ENCODE measurements around the gene SIGMAR1.
A peak's percentile ranks its signal among the peaks of the same experiment; 100 is the strongest.

SIGMAR1 gene

GRCh38 chr9:34664281-34665066 is 26.9 kb upstream of the SIGMAR1 start:
- Histone ChIP-seq H3K9me2 (ENCODE audit: low read depth, low read length) (no peaks in the 10 kb centered on the region), H3K4me1 (ENCODE audit: insufficient read depth, low read length, severe bottlenecking) (peaks cover 10% of the 10 kb centered on the region), H3K27ac (ENCODE audit: low read depth, low read length, poor library complexity, severe bottlenecking) (peak overlapping the region; percentile 1), H4K20me1 (ENCODE audit: insufficient read depth, low read length) (no peaks in the 10 kb centered on the region), H3K9me3 (ENCODE audit: low read length) (no peaks in the 10 kb centered on the region), H3K36me3 (ENCODE audit: insufficient read depth, low read length) (no peaks in the 10 kb centered on the region), H3K4me3 (ENCODE audit: low read depth, low read length, poor library complexity, severe bottlenecking) (peak overlapping the region; percentile 75), H3K27me3 (ENCODE audit: insufficient read depth, low read length) (no peaks in the 10 kb centered on the region), H3K79me2 (ENCODE audit: insufficient read depth, low read length) (no peaks in the 10 kb centered on the region), H3K9ac (ENCODE audit: low read length) (peak overlapping the region; percentile 60), H2AFZ (ENCODE audit: low read length) (no peak overlapping the region), H3K4me2 (ENCODE audit: low read length) (peak overlapping the region; percentile 80), H3F3A (ENCODE audit: insufficient read depth, low read length) (0 out of 2 replicates have a peak, but pooled peaks cover 3% of the 10 kb centered on the region)
- TF ChIP-seq EZH2 (IDR thresholded peaks at IDR 0.05; ENCODE audit: borderline replicate concordance, low read length) (no peak), CTCF (IDR thresholded peaks at IDR 0.05; ENCODE audit: low read length) (peak; percentile 97)

GRCh38 chr9:34663303-34663605 is 25.7 kb upstream of the SIGMAR1 start:
- no peaks in the 10 kb centered on the region for H3K27me3 ChIP-seq (ENCODE audit: insufficient read depth, low read length)
- H3K79me2 ChIP-seq (ENCODE audit: insufficient read depth, low read length) = no peaks in the 10 kb centered on the region
- no peak overlapping the region for H3K4me2 ChIP-seq (ENCODE audit: low read length)
- no peaks in the 10 kb centered on the region for H4K20me1 ChIP-seq (ENCODE audit: insufficient read depth, low read length)
- H3K4me1 ChIP-seq (ENCODE audit: insufficient read depth, low read length, severe bottlenecking) = peaks cover 10% of the 10 kb centered on the region
- H3K27ac ChIP-seq (ENCODE audit: low read depth, low read length, poor library complexity, severe bottlenecking) = no peak overlapping the region
- H3K4me3 ChIP-seq (ENCODE audit: low read depth, low read length, poor library complexity, severe bottlenecking) = no peak overlapping the region
- no peaks in the 10 kb centered on the region for H3K9me3 ChIP-seq (ENCODE audit: low read length)
- H2AFZ ChIP-seq (ENCODE audit: low read length) = no peak overlapping the region
- TF ChIP-seq CTCF (IDR thresholded peaks at IDR 0.05; ENCODE audit: low read length) (no peak), EZH2 (IDR thresholded peaks at IDR 0.05; ENCODE audit: borderline replicate concordance, low read length) (no peak)
- H3K9me2 ChIP-seq (ENCODE audit: low read depth, low read length) = no peaks in the 10 kb centered on the region
- no peaks in the 10 kb centered on the region for H3K36me3 ChIP-seq (ENCODE audit: insufficient read depth, low read length)
- H3K9ac ChIP-seq (ENCODE audit: low read length) = no peak overlapping the region
- 0 out of 2 replicates have a peak, but pooled peaks cover 3% of the 10 kb centered on the region for H3F3A ChIP-seq (ENCODE audit: insufficient read depth, low read length)

GRCh38 chr9:34662526-34663302 is 25.1 kb upstream of the SIGMAR1 start, which contains the start of gene CCL27:
Gene CCL27 (minus strand): TSS chr9:34662657. CDS start chr9:34662633, 24 bp downstream.
- Histone ChIP-seq H3K27ac (ENCODE audit: low read depth, low read length, poor library complexity, severe bottlenecking) (no peak within 1 kb of the TSS), H3K27me3 (ENCODE audit: insufficient read depth, low read length) (no peaks in the 10 kb centered on the region), H3K9ac (ENCODE audit: low read length) (no peak within 1 kb of the TSS), H3K4me3 (ENCODE audit: low read depth, low read length, poor library complexity, severe bottlenecking) (no peak within 1 kb of the TSS), H3K9me2 (ENCODE audit: low read depth, low read length) (no peaks in the 10 kb centered on the region), H3K79me2 (ENCODE audit: insufficient read depth, low read length) (no peaks in the 10 kb centered on the region), H2AFZ (ENCODE audit: low read length) (no peak within 1 kb of the TSS), H4K20me1 (ENCODE audit: insufficient read depth, low read length) (no peaks in the 10 kb centered on the region), H3K4me1 (ENCODE audit: insufficient read depth, low read length, severe bottlenecking) (peaks cover 10% of the 10 kb centered on the region), H3K36me3 (ENCODE audit: insufficient read depth, low read length) (no peaks in the 10 kb centered on the region), H3F3A (ENCODE audit: insufficient read depth, low read length) (0 out of 2 replicates have a peak, but pooled peaks cover 3% of the 10 kb centered on the region), H3K9me3 (ENCODE audit: low read length) (no peaks in the 10 kb centered on the region), H3K4me2 (ENCODE audit: low read length) (no peak within 1 kb of the TSS)
- TF ChIP-seq EZH2 (IDR thresholded peaks at IDR 0.05; ENCODE audit: borderline replicate concordance, low read length) (no peak), CTCF (IDR thresholded peaks at IDR 0.05; ENCODE audit: low read length) (no peak)
